ENCODE measurements around the gene DSP.

DNA sequence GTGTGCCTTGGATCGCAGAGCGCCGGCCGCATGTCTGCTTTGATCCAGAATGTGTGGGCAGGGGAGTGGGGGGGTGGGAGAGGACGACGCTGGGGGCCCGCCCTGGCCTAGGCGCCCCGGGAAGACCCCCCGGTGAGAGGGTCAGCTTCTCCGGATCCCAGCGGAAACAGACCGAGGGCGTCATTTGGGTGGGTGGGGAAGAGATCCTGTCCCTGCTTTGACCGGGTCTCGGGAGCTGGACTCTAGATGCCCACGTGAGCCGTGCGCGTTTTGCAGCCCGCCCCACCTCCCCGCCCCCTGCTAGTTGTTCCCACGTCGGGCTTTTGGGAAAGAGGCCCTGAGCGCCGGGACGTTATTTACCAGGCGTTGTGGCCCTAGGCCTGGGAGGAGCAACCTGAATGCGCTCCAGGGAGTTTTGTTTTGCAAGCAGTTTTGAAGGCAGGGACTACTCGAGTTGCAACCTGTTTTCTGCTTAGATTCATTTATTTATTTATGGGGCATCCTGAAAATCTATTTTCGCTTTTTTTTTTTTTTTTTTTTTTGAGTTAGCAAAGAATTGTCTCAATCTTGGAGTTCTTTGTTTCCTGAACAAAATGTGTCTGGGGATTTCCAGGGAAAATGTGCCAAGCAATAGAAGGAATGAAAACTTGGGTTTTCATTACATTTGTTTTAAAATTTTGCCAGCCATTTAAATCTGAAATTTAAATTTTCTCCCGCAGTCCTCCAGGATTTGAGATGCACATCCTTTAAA is 1.6 kb downstream of the DSP start:
- TF ChIP-seq ZNF274 (IDR thresholded peaks at IDR 0.05; ENCODE audit: low read depth, low read length), result no peak
- no peak for TF ChIP-seq YY1 (IDR thresholded peaks at IDR 0.05; ENCODE audit: insufficient read depth, insufficient read length)

All from NT2/D1 (cell line).